H9 (cell line): ENCODE results near the gene CABLES2. TPM values are rescaled to one million over a fixed set of nuclear protein-coding genes. Genes with fewer than 3 reads are reported as not detected.

Experiments used
- DNase-seq: peaks from one replicate; pipeline ENCODE4 v3.0.0-alpha.2; 2017
- H2AFZ ChIP-seq: one replicate; pipeline ENCODE4 v1.6.1; 2013; ENCODE audit warnings: mild to moderate bottlenecking, low read length, control low read depth, moderate library complexity
- H2AK5ac ChIP-seq: 2 replicates; pipeline ENCODE4 v1.6.1; 2013; ENCODE audit warnings: low read length, control low read depth, mixed read lengths; ENCODE audit not compliant: insufficient read length
- H2BK120ac ChIP-seq: one replicate; pipeline ENCODE4 v1.6.1; 2013; ENCODE audit warnings: low read depth, mild to moderate bottlenecking, low read length, control low read depth, inconsistent platforms; ENCODE audit not compliant: poor library complexity, severe bottlenecking
- H2BK12ac ChIP-seq: 2 replicates; pipeline ENCODE4 v1.6.1; 2013; ENCODE audit warnings: low read length, control low read depth, mixed read lengths, low read depth; ENCODE audit not compliant: insufficient read length
- H2BK15ac ChIP-seq: 2 replicates; pipeline ENCODE4 v1.6.1; 2013; ENCODE audit warnings: low read depth, low read length, control low read depth
- H2BK20ac ChIP-seq: one replicate; pipeline ENCODE4 v1.6.1; 2013; ENCODE audit warnings: low read depth, mild to moderate bottlenecking, low read length, control low read depth, inconsistent platforms; ENCODE audit not compliant: poor library complexity, severe bottlenecking
- H2BK5ac ChIP-seq: 2 replicates; pipeline ENCODE4 v1.6.1; 2013; ENCODE audit warnings: low read length, control low read depth, mixed read lengths; ENCODE audit not compliant: insufficient read length
- H3K14ac ChIP-seq: 2 replicates; pipeline ENCODE4 v1.6.1; 2013; ENCODE audit warnings: low read length, control low read depth; ENCODE audit not compliant: insufficient read depth
- H3K18ac ChIP-seq: 2 replicates; pipeline ENCODE4 v1.6.1; 2013; ENCODE audit warnings: low read depth, mild to moderate bottlenecking, mixed read lengths, low read length, control low read depth; ENCODE audit not compliant: insufficient read length
- H3K23ac ChIP-seq: 2 replicates; pipeline ENCODE4 v1.6.1; 2013; ENCODE audit warnings: low read length, control low read depth, mixed read lengths, low read depth; ENCODE audit not compliant: insufficient read length
- H3K23me2 ChIP-seq: 2 replicates; pipeline ENCODE4 v1.6.1; 2013; ENCODE audit warnings: low read depth, mild to moderate bottlenecking, mixed read lengths, low read length, control low read depth; ENCODE audit not compliant: insufficient read length, poor library complexity, severe bottlenecking
- H3K27ac ChIP-seq: 2 replicates; pipeline ENCODE4 v1.5.1; 2013; ENCODE audit warnings: low read length, control low read depth, mixed read lengths, low read depth; ENCODE audit not compliant: insufficient read length
- H3K27me3 ChIP-seq: 2 replicates; pipeline ENCODE4 v1.6.1; 2013; ENCODE audit warnings: low read length, control low read depth, inconsistent platforms; ENCODE audit not compliant: insufficient read depth
- H3K4ac ChIP-seq: 2 replicates; pipeline ENCODE4 v1.6.1; 2013; ENCODE audit warnings: low read depth, mild to moderate bottlenecking, control low read depth, inconsistent platforms, low read length, moderate library complexity
- H3K4me1 ChIP-seq: 2 replicates; pipeline ENCODE4 v1.6.1; 2013; ENCODE audit warnings: low read length, control low read depth, inconsistent platforms; ENCODE audit not compliant: insufficient read depth
- H3K4me2 ChIP-seq: 2 replicates; pipeline ENCODE4 v1.6.1; 2013; ENCODE audit warnings: low read length, control low read depth, mixed read lengths; ENCODE audit not compliant: insufficient read length, insufficient read depth
- H3K56ac ChIP-seq: 2 replicates; pipeline ENCODE4 v1.6.1; 2013; ENCODE audit warnings: low read depth, mild to moderate bottlenecking, mixed read lengths, low read length, control low read depth; ENCODE audit not compliant: insufficient read length
- H3K79me1 ChIP-seq: 2 replicates; pipeline ENCODE4 v1.6.1; 2013; ENCODE audit warnings: low read depth, mild to moderate bottlenecking, moderate library complexity, low read length, control low read depth, inconsistent platforms; ENCODE audit not compliant: insufficient read depth, poor library complexity, severe bottlenecking
- H3K79me2 ChIP-seq: 2 replicates; pipeline ENCODE4 v1.6.1; 2013; ENCODE audit warnings: low read length, control low read depth, inconsistent platforms; ENCODE audit not compliant: insufficient read depth
- H3K9ac ChIP-seq: 2 replicates; pipeline ENCODE4 v1.6.1; 2013; ENCODE audit warnings: low read length, control low read depth, mixed read lengths; ENCODE audit not compliant: insufficient read length; ENCODE audit errors: extremely low read depth
- H3K9me3 ChIP-seq: one replicate; pipeline ENCODE4 v1.6.1; 2013; ENCODE audit warnings: low read depth, low read length, inconsistent platforms; ENCODE audit not compliant: control insufficient read depth
- H3T11ph ChIP-seq: one replicate; pipeline ENCODE4 v1.6.1; 2013; ENCODE audit warnings: mild to moderate bottlenecking, low read length, control low read depth, inconsistent platforms
- H4K20me1 ChIP-seq: one replicate; pipeline ENCODE4 v1.6.1; 2013; ENCODE audit not compliant: control insufficient read depth, insufficient read length, insufficient read depth
- H4K5ac ChIP-seq: 2 replicates; pipeline ENCODE4 v1.6.1; 2013; ENCODE audit warnings: low read depth, mild to moderate bottlenecking, mixed read lengths, low read length, control low read depth; ENCODE audit not compliant: insufficient read length
- H4K8ac ChIP-seq: replicated peaks from 2 replicates; pipeline ENCODE4 v1.6.1; 2013; ENCODE audit warnings: low read length, control low read depth, mixed read lengths, low read depth; ENCODE audit not compliant: insufficient read length
- H4K91ac ChIP-seq: 2 replicates; pipeline ENCODE4 v1.6.1; 2013; ENCODE audit warnings: low read depth, mild to moderate bottlenecking, moderate library complexity, mixed read lengths, low read length, control low read depth; ENCODE audit not compliant: insufficient read length
- H3K27ac Mint-ChIP-seq, 3 experiments: 2 replicates in 2 of 3; 3 replicates in 1 of 3; pipeline ENCODE4 v1.8.0; 2020 to 2021; ENCODE audit warnings: mixed read lengths in 3 of 3, mild to moderate bottlenecking in 1 of 3, moderate library complexity in 1 of 3
- H3K27me3 Mint-ChIP-seq: 2 replicates; pipeline ENCODE4 v1.8.0; 2021; ENCODE audit warnings: low read depth, mild to moderate bottlenecking, moderate library complexity, mixed read lengths
- H3K36me3 Mint-ChIP-seq, 3 experiments: 2 replicates in 2 of 3; 3 replicates in 1 of 3; pipeline ENCODE4 v1.8.0; 2020 to 2021; ENCODE audit warnings: low read depth in 3 of 3, mixed read lengths in 3 of 3; ENCODE audit not compliant: insufficient read depth in 1 of 3
- H3K4me1 Mint-ChIP-seq, 2 experiments: 2 replicates each; pipeline ENCODE4 v1.8.0; 2020; ENCODE audit warnings: mixed read lengths in 2 of 2
- H3K4me3 Mint-ChIP-seq, 2 experiments: 2 replicates in 1 of 2; 3 replicates in 1 of 2; pipeline ENCODE4 v1.8.0; 2020 to 2021; ENCODE audit warnings: mild to moderate bottlenecking in 2 of 2, mixed read lengths in 2 of 2, moderate library complexity in 1 of 2
- H3K9me3 Mint-ChIP-seq, 2 experiments: 2 replicates in 1 of 2; 3 replicates in 1 of 2; pipeline ENCODE4 v1.8.0; 2020; ENCODE audit warnings: mild to moderate bottlenecking in 2 of 2, mixed read lengths in 2 of 2, moderate library complexity in 1 of 2
- WGBS: extraction: QIAGEN DNeasy Blood & Tissue Kit; methylation state at CpG from one replicate; pipeline ENCODE4 v1.1.7; 2013; ENCODE audit warnings: missing lambda C conversion rate, low lambda C conversion rate, mixed read lengths; ENCODE audit not compliant: insufficient read length; ENCODE audit errors: extremely low coverage; 5-methylcytosine and 5-hydroxymethylcytosine counted together
- total RNA-seq: library from RNA; stranded (reverse); gene quantifications from 2 replicates; pipeline ENCODE4 v1.2.1, GENCODE V29; 2021
- TF ChIP-seq, protein P1 (sequence below): fragments of 200-600 bp; sonication (generic); conservative IDR thresholded peaks from 3 replicates; pipeline ENCODE4 v1.8.0; 2021; ENCODE audit warnings: antibody characterized with exemption, mild to moderate bottlenecking

CABLES2 gene
- total RNA-seq, 1 experiment from 2014 or later: 10.8 TPM

DNA sequence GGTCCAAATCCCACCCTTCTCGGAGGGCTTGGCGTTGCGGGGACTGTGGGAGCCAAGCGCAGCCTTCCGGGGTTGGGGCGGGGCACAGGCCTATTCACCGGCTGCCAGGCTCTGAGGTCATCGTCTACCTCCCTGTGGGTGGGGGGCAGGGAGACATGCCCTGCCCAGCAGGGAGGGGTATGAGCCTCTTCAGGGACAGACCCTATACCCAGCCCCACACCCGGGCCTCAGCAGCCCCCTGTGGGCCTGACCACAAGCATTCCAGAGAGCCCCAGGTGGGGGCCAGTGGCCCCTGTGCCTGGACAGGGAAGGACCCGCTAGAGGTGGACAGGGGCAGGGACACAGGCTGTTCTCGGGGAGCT, 51.6 kb downstream of the CABLES2 start:
- Histone ChIP-seq H3K27ac (no peak overlapping the region), H2BK12ac (no peak overlapping the region), H3K4ac (no peak overlapping the region; the same call in 1 of the 2 replicates), H3K79me1 (peaks cover 5% of the 10 kb centered on the region), H2BK15ac (no peak overlapping the region), H3K56ac (no peak overlapping the region), H3K9ac (no peak overlapping the region), H4K8ac (no peak overlapping the region), H2AK5ac (no peak overlapping the region), H4K91ac (no peak overlapping the region), H3T11ph (no peak overlapping the region), H2BK5ac (no peak overlapping the region), H2BK20ac (no peak overlapping the region), H3K27me3 (no peaks in the 10 kb centered on the region), H3K79me2 (peaks cover 4% of the 10 kb centered on the region; the same call in 1 of the 2 replicates), H4K20me1 (no peaks in the 10 kb centered on the region), H3K9me3 (no peaks in the 10 kb centered on the region), H3K4me1 (no peaks in the 10 kb centered on the region; the same call in 1 of the 2 replicates), H3K4me2 (no peak overlapping the region), H2BK120ac (no peak overlapping the region), H2AFZ (no peak overlapping the region), H3K14ac (no peak overlapping the region), H4K5ac (no peak overlapping the region), H3K23me2 (no peaks in the 10 kb centered on the region), H3K23ac (no peak overlapping the region), H3K18ac (no peak overlapping the region)
- Mint-ChIP-seq H3K9me3 (no peaks in the 10 kb centered on the region), H3K27me3 (no peaks in the 10 kb centered on the region), H3K27ac (no peak overlapping the region; a peak in 2 of 7 replicates), H3K4me3 (no peak overlapping the region), H3K4me1 (peaks cover 13 to 30% of the 10 kb centered on the region in 2 experiments), H3K36me3 (peaks cover 0 to 25% (median 17%) of the 10 kb centered on the region in 3 experiments; a peak in 5 of 7 replicates)
- no CpG with 5 or more reads among the region's 11 CpGs for WGBS
- DNase-seq: no peak
- TF ChIP-seq, protein P1, sequence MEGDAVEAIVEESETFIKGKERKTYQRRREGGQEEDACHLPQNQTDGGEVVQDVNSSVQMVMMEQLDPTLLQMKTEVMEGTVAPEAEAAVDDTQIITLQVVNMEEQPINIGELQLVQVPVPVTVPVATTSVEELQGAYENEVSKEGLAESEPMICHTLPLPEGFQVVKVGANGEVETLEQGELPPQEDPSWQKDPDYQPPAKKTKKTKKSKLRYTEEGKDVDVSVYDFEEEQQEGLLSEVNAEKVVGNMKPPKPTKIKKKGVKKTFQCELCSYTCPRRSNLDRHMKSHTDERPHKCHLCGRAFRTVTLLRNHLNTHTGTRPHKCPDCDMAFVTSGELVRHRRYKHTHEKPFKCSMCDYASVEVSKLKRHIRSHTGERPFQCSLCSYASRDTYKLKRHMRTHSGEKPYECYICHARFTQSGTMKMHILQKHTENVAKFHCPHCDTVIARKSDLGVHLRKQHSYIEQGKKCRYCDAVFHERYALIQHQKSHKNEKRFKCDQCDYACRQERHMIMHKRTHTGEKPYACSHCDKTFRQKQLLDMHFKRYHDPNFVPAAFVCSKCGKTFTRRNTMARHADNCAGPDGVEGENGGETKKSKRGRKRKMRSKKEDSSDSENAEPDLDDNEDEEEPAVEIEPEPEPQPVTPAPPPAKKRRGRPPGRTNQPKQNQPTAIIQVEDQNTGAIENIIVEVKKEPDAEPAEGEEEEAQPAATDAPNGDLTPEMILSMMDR: no peak
